Parathyroid adenoma (tissue), 2 donors: ENCODE results near the gene MANF.

Experiments used
- H2AFZ ChIP-seq: fragments of 300-600 bp; sonication (generic); one replicate; pipeline ENCODE4 v1.7.0; 2017; ENCODE audit warnings: antibody characterized with exemption, mild to moderate bottlenecking
- H3K27ac ChIP-seq: fragments of 300-600 bp; sonication (generic); one replicate; pipeline ENCODE4 v1.7.0; 2017
- H3K27me3 ChIP-seq: fragments of 300-600 bp; sonication (generic); one replicate; pipeline ENCODE4 v1.7.0; 2017; ENCODE audit warnings: low read length; ENCODE audit not compliant: control insufficient read depth, insufficient read depth
- H3K36me3 ChIP-seq: fragments of 300-600 bp; sonication (generic); one replicate; pipeline ENCODE4 v1.7.0; 2017; ENCODE audit warnings: low read length; ENCODE audit not compliant: control insufficient read depth, insufficient read depth
- H3K4me1 ChIP-seq: fragments of 300-600 bp; sonication (generic); one replicate; pipeline ENCODE4 v1.7.0; 2017; ENCODE audit warnings: control low read depth
- H3K4me2 ChIP-seq: fragments of 300-600 bp; sonication (generic); one replicate; pipeline ENCODE4 v1.7.0; 2017; ENCODE audit warnings: low read length
- H3K4me3 ChIP-seq: fragments of 300-600 bp; sonication (generic); one replicate; pipeline ENCODE4 v1.7.0; 2017; ENCODE audit warnings: low read depth, low read length
- H3K79me2 ChIP-seq: fragments of 300-600 bp; sonication (generic); one replicate; pipeline ENCODE4 v1.7.0; 2017; ENCODE audit warnings: control low read depth
- H3K9ac ChIP-seq: fragments of 300-600 bp; sonication (generic); one replicate; pipeline ENCODE4 v1.7.0; 2017; ENCODE audit warnings: mild to moderate bottlenecking
- H3K9me3 ChIP-seq: fragments of 300-600 bp; sonication (generic); one replicate; pipeline ENCODE4 v1.7.0; 2017; ENCODE audit warnings: low read length; ENCODE audit not compliant: control insufficient read depth
- TF ChIP-seq, protein P1 (sequence below): fragments of 300-600 bp; sonication (generic); IDR thresholded peaks from one replicate; pipeline ENCODE4 v1.7.0; 2017; ENCODE audit warnings: antibody characterized with exemption, mild to moderate bottlenecking
- donor health status: primary hyperparathyroidism.

The MANF gene

GRCh38 chr3:51390246-51391074, 5.4 kb downstream of the MANF start:
- peak overlapping the region; percentile 79 for H2AFZ ChIP-seq
- no peaks in the 10 kb centered on the region for H3K36me3 ChIP-seq
- peaks cover 21% of the 10 kb centered on the region for H3K4me1 ChIP-seq
- peak overlapping the region; percentile 79 for H3K27ac ChIP-seq
- peaks cover 18% of the 10 kb centered on the region for H3K79me2 ChIP-seq
- H3K27me3 ChIP-seq = no peaks in the 10 kb centered on the region
- peak overlapping the region; percentile 38 for H3K4me3 ChIP-seq
- H3K4me2 ChIP-seq = peak overlapping the region; percentile 60
- TF ChIP-seq, protein P1, sequence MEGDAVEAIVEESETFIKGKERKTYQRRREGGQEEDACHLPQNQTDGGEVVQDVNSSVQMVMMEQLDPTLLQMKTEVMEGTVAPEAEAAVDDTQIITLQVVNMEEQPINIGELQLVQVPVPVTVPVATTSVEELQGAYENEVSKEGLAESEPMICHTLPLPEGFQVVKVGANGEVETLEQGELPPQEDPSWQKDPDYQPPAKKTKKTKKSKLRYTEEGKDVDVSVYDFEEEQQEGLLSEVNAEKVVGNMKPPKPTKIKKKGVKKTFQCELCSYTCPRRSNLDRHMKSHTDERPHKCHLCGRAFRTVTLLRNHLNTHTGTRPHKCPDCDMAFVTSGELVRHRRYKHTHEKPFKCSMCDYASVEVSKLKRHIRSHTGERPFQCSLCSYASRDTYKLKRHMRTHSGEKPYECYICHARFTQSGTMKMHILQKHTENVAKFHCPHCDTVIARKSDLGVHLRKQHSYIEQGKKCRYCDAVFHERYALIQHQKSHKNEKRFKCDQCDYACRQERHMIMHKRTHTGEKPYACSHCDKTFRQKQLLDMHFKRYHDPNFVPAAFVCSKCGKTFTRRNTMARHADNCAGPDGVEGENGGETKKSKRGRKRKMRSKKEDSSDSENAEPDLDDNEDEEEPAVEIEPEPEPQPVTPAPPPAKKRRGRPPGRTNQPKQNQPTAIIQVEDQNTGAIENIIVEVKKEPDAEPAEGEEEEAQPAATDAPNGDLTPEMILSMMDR = no peak
- H3K9me3 ChIP-seq = no peaks in the 10 kb centered on the region
- H3K9ac ChIP-seq = no peak overlapping the region

DNA sequence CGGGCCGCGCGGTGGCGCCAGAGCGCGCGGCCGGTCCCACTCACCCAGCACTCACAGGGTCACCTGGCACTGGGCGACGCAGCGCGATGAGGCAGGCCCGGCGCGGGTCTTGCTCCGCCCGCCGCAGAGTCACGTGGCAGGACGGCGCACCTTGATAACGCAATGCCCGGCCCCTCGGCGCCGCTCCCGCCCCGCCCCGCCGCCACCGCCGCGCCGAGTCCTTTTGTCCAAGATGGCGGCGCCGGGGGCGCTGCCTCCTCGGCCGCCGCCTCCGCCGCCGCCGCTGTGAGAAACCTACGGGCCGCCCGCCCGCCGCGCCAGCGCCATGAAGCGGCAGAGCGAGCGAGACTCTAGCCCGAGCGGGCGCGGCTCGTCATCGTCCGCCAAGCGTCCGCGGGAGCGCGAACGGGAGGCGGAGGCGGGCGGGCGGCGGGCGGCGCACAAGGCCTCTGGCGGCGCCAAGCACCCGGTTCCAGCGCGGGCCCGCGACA, 6.0 kb downstream of the MANF start, which contains the start of gene RBM15B:
Gene RBM15B (plus strand): TSS at position 211 of the 491 bp plus-strand sequence. CDS start 115 bp downstream, at position 326.
- peak within 1 kb of the TSS; percentile 74 for H3K4me2 ChIP-seq
- H3K27ac ChIP-seq = peak within 1 kb of the TSS; percentile 79
- H3K36me3 ChIP-seq = no peaks in the 10 kb centered on the region

GRCh38 chr3:51391566-51392354, 6.7 kb downstream of the MANF start:
- no peak overlapping the region for H3K9ac ChIP-seq

More for the DNA sequence above, 6.0 kb downstream of the MANF start, which contains the start of gene RBM15B:
- Histone ChIP-seq H3K9me3 (no peaks in the 10 kb centered on the region), H3K4me1 (peaks cover 21% of the 10 kb centered on the region), H3K9ac (no peak within 1 kb of the TSS), H3K27me3 (no peaks in the 10 kb centered on the region), H2AFZ (peak within 1 kb of the TSS; percentile 79), H3K79me2 (peaks cover 18% of the 10 kb centered on the region), H3K4me3 (peak within 1 kb of the TSS; percentile 69)
- TF ChIP-seq, protein P1 = peak; percentile 84

GRCh38 chr3:51392355-51393133, 7.5 kb downstream of the MANF start:
- no peaks in the 10 kb centered on the region for H3K36me3 ChIP-seq
- H3K9ac ChIP-seq = no peak overlapping the region
- H3K4me3 ChIP-seq = peak overlapping the region; percentile 69
- TF ChIP-seq, protein P1 = no peak
- no peaks in the 10 kb centered on the region for H3K9me3 ChIP-seq
- peaks cover 18% of the 10 kb centered on the region for H3K79me2 ChIP-seq
- peak overlapping the region; percentile 62 for H3K27ac ChIP-seq
- no peak overlapping the region for H2AFZ ChIP-seq
- H3K4me1 ChIP-seq = peaks cover 21% of the 10 kb centered on the region
- H3K27me3 ChIP-seq = no peaks in the 10 kb centered on the region
- H3K4me2 ChIP-seq = peak overlapping the region; percentile 74

More at GRCh38 chr3:51391566-51392354, 6.7 kb downstream of the MANF start:
- Histone ChIP-seq H3K4me3 (peak overlapping the region; percentile 69), H3K36me3 (no peaks in the 10 kb centered on the region), H3K9me3 (no peaks in the 10 kb centered on the region), H3K4me1 (peaks cover 21% of the 10 kb centered on the region), H3K27ac (peak overlapping the region; percentile 62), H3K4me2 (peak overlapping the region; percentile 74), H3K79me2 (peaks cover 18% of the 10 kb centered on the region), H2AFZ (peak overlapping the region; percentile 68), H3K27me3 (no peaks in the 10 kb centered on the region)
- TF ChIP-seq, protein P1 = no peak
